HG03159 (cell line): ENCODE results near the gene SMYD3.

Source experiments
- ATAC-seq: cut with Tn5 transposase; IDR thresholded peaks from one replicate; pipeline ENCODE4 v1.9.1; 2021; ENCODE audit warnings: mild to moderate bottlenecking, moderate library complexity; ENCODE audit not compliant: unreplicated experiment

The SMYD3 gene

GRCh38 chr1:246221485-246222255, 285.4 kb downstream of the SMYD3 start:
- ATAC-seq = no peak

GRCh38 chr1:246220495-246221065, 286.5 kb downstream of the SMYD3 start:
- no peak for ATAC-seq

GRCh38 chr1:246219508-246220030, 287.5 kb downstream of the SMYD3 start:
- no peak for ATAC-seq

GRCh38 chr1:246218686-246219085, 288.4 kb downstream of the SMYD3 start:
- ATAC-seq = no peak

DNA sequence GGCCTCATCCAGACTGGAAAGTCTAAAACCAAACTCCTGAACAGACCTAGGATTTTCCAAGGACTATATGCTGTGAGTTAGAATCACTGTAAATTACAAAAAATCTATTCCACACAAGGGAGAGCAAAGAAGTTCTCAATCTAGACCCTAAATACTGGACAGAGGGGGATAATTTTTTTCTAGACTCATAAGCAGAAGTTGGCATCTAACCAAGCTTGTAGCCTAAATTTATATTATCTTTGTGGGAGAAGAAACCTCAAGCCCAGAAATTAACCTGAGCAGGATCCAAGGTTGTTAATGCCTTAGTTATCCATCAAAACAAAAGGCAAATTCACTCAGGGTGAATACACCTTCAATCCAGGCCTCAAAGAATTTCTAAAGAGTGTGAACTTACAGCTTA, 290.2 kb downstream of the SMYD3 start:
- ATAC-seq = no peak

GRCh38 chr1:246215510-246215903, 291.6 kb downstream of the SMYD3 start:
- no peak for ATAC-seq

- peak; percentile 100 for ATAC-seq
Measured at GRCh38 chr1:246214708-246215509, 292.2 kb downstream of the SMYD3 start.

- ATAC-seq = no peak
Measured at GRCh38 chr1:246213947-246214346, 293.1 kb downstream of the SMYD3 start.

DNA sequence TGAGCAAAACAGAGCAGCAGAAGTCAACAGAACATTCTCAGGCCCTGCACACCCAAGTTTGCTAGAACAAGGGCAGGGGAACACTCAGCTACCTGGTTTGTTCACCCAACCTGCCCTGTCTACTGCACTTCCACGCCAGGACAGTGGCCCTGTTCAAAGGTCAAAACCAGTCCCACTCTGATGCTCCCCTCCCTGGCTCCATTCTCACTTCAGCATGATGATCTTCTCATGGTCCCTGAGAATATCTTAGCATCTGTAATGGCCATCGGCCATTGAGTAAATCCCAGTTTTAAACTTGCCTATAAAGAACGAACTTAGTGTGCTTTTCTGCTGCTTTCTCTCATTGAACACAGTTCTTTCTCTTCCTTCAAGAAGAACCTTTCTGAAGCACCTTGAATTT, 293.6 kb downstream of the SMYD3 start:
- no peak for ATAC-seq

- ATAC-seq = no peak
Measured at GRCh38 chr1:246213036-246213435, 294.0 kb downstream of the SMYD3 start.

- no peak for ATAC-seq
Measured at GRCh38 chr1:246212013-246212412, 295.1 kb downstream of the SMYD3 start.

GRCh38 chr1:246210756-246211155, 296.3 kb downstream of the SMYD3 start:
- ATAC-seq = no peak

DNA sequence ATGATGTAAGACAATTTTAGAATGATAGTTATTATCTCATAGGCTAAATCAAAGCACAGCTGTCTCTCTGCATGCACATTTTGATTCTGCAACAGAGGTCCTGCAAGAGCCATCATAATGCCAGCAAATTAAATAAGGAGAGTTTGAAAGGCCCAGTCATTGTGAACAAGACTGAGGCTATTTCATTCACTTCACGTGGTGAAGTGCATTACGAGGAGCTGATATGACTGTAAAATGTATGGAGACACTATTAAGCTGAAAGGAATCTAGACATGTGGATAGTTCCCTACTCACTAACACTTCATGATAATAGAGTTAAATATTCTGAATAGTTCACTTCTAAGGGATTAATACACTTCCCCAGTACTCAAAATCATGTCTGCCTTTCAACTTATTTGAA, 299.0 kb downstream of the SMYD3 start:
- no peak for ATAC-seq

GRCh38 chr1:246203180-246203579, 303.9 kb downstream of the SMYD3 start:
- ATAC-seq = no peak

GRCh38 chr1:246200738-246201137, 306.3 kb downstream of the SMYD3 start:
- no peak for ATAC-seq

DNA sequence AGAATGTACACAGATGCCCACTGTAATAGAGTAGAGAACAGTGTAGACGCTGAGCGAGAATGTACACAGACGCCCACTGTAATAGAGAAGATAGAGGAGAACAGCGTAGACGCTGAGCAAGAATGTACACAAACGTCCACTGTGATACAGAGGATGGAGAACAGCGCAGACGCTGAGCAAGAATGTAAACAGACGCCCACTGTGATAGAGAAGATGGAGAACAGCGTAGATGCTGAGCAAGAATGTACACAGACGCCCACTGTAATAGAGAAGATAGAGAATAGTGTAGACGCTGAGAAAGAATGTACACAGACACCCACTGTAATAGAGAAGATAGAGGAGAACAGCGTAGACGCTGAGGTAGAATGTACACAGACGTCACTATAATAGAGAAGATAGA, 306.9 kb downstream of the SMYD3 start:
- ATAC-seq = no peak

DNA sequence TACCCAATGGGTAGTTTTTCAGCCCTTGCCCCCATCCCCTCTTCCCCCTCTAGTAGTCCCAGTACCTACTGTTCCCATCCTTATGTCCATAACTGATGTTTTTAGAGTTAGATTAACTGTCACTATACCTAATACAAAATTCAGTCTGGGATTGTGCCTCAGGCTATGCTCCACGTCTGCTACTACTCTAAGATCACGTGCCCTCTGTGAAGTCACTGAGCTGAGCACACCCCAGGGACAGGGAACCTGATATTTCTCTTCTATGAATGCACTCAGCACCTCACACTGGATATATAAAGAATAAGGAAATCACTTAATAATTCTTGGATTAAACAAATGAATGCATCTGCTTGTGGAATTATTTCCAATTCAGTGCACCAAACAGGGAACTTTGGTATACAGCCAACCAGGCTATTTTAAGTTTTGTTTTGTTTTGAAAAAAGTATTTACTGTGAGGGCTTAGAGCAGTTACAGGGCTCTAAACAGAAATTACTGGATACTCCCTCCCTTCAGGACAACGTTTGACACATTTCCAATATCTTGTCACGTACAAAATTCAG, 307.9 kb downstream of the SMYD3 start:
- no peak for ATAC-seq

GRCh38 chr1:246198115-246198816, 308.8 kb downstream of the SMYD3 start:
- no peak for ATAC-seq

DNA sequence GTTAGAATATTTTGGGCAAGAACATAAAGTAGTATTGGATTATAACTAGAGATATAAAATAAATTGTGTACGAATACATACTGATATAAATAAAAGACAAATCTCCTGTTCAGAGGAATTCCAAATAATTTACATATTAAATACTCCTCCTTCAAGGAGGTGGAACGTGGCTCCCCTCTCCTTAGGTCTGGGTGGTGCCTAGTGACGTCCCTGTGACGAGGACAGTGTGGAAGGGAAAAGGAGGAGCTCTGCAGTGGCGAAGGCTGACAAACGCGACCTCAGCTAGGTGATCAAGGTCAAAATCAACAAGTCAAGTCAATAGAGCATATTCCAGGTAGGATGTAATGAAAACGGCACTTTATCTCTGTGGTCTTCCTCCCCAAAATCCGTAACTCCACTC, 310.0 kb downstream of the SMYD3 start:
- ATAC-seq = no peak

DNA sequence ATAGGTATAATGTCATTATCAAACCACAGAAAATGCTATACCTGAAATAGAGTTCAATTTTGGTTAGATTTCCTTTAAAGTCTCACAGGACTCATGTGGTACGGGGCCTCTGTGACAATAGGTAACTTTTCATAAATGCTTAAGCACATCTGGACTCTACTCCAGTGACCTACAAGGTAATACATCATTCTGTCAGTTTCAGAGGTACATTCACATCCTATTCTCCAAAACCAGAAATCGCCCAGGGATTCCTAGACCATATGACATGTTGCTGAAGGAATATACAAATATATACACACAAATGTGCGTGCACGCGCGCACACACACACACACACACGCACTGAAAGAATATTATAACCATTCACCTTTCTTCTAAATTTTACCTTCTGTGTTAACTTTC, 311.8 kb downstream of the SMYD3 start:
- ATAC-seq = no peak

- ATAC-seq = no peak
Measured at GRCh38 chr1:246193537-246193936, 313.5 kb downstream of the SMYD3 start.
